Testis (tissue), 3 donors: ENCODE results near the gene HHATL. TPM values are rescaled to one million over a fixed set of nuclear protein-coding genes. Genes with fewer than 3 reads are reported as not detected.

Experiments used
- DNase-seq: peaks from one replicate; pipeline ENCODE4 v3.0.0-alpha.2; 2019
- H3K27ac ChIP-seq, 2 donors: fragments of 200-600 bp; sonication (generic); one replicate each; pipeline ENCODE4 v1.5.1; 2019
- H3K27me3 ChIP-seq: fragments of 200-600 bp; sonication (generic); one replicate; pipeline ENCODE4 v1.5.1; 2019
- H3K36me3 ChIP-seq: fragments of 200-600 bp; sonication (generic); one replicate; pipeline ENCODE4 v1.5.1; 2017; ENCODE audit warnings: low read depth; ENCODE audit errors: missing control alignments
- H3K4me1 ChIP-seq: fragments of 200-600 bp; sonication (generic); one replicate; pipeline ENCODE4 v1.5.1; 2019
- H3K4me3 ChIP-seq, 2 donors: fragments of 200-600 bp; sonication (generic); one replicate each; pipeline ENCODE4 v1.5.1; 2017 to 2019
- H3K9me3 ChIP-seq: fragments of 200-600 bp; sonication (generic); one replicate; pipeline ENCODE4 v1.5.1; 2017
- CTCF ChIP-seq, 3 experiments: fragments of 450-650 bp in 2 of 3; fragments of 200-600 bp in 1 of 3; sonication (generic) in 1 of 3; IDR thresholded peaks; one replicate each; pipeline ENCODE4 v1.5.1; 2016 to 2019; ENCODE audit warnings: antibody characterized with exemption in 3 of 3, mild to moderate bottlenecking in 2 of 3, moderate library complexity in 1 of 3
- POLR2A ChIP-seq: fragments of 450-650 bp; IDR thresholded peaks from one replicate; pipeline ENCODE4 v1.6.1; 2017; ENCODE audit warnings: antibody characterized with exemption, mild to moderate bottlenecking, moderate library complexity
- WGBS, 2 donors: methylation state at CpG; one replicate each; pipeline ENCODE4 v1.1.5; 2018; 5-methylcytosine and 5-hydroxymethylcytosine counted together
- intact Hi-C: fragments of 100-400 bp; cut with DNase I; formaldehyde crosslinking; loops from one replicate; pipeline ENCODE4 v1.15.1; 2023; ENCODE audit warnings: low total_unique reads
- polyA plus RNA-seq: library from polyadenylated mRNA; stranded (reverse); fragments of 350-450 nt; fragmentation: Illumina TruSeq; extraction: RNeasy Lipid Tissue Mini Kit (QIAGEN cat#74804); gene quantifications from one replicate; pipeline ENCODE4 v1.2.3, GENCODE V29; 2014; ENCODE audit warnings: low read depth, low replicate concordance; ENCODE audit not compliant: insufficient read depth
- total RNA-seq, 2 donors: library from RNA; depleted of rRNA; stranded (reverse); fragments of >200 nt; gene quantifications; one replicate each; pipeline ENCODE4 v1.2.3, GENCODE V29; 2016

Gene HHATL
- total and polyA plus RNA-seq, 3 donors from 2014 or later = 6.1 to 7.2 (median 6.4) TPM

GRCh38 chr3:42688487-42689420 is 13.8 kb downstream of the HHATL start:
- Histone ChIP-seq H3K4me1 (peaks cover 4% of the 10 kb centered on the region), H3K27me3 (no peaks in the 10 kb centered on the region), H3K4me3 (no peak overlapping the region), H3K27ac (no peak overlapping the region), H3K36me3 (no peaks in the 10 kb centered on the region), H3K9me3 (no peaks in the 10 kb centered on the region)
- TF ChIP-seq POLR2A (no peak), CTCF (IDR thresholded peaks at IDR 0.05) (no peak)
- WGBS, 2 donors = 91 to 94% methylated on average over 18 to 22 of the region's 22 CpGs
- DNase-seq = no peak
- intact Hi-C loops = no loop called here

- no peaks in the 10 kb centered on the region for H3K27me3 ChIP-seq
- TF ChIP-seq CTCF (IDR thresholded peaks at IDR 0.05) (no peak), POLR2A (no peak)
- intact Hi-C loops = no loop called here
- H3K4me1 ChIP-seq = peaks cover 4% of the 10 kb centered on the region
- H3K4me3 ChIP-seq = no peak overlapping the region
- no peak for DNase-seq
- 91 to 95% methylated on average over 12 to 15 of the region's 15 CpGs for WGBS, 2 donors
- H3K27ac ChIP-seq = no peak overlapping the region
- H3K9me3 ChIP-seq = no peaks in the 10 kb centered on the region
- H3K36me3 ChIP-seq = no peaks in the 10 kb centered on the region
Measured at GRCh38 chr3:42688016-42688415, 14.6 kb downstream of the HHATL start.

- TF ChIP-seq POLR2A (no peak), CTCF (IDR thresholded peaks at IDR 0.05) (no peak)
- no peak for DNase-seq
- intact Hi-C loops = no loop called here
- no peaks in the 10 kb centered on the region for H3K9me3 ChIP-seq
- peaks cover 4% of the 10 kb centered on the region for H3K4me1 ChIP-seq
- H3K36me3 ChIP-seq = no peaks in the 10 kb centered on the region
- H3K27ac ChIP-seq = no peak overlapping the region
- no peak overlapping the region for H3K4me3 ChIP-seq
- 81 to 88% methylated on average over 5 to 7 of the region's 7 CpGs for WGBS, 2 donors
- no peaks in the 10 kb centered on the region for H3K27me3 ChIP-seq
Measured at GRCh38 chr3:42686832-42687650, 15.6 kb downstream of the HHATL start.

GRCh38 chr3:42685891-42686820 is 16.4 kb downstream of the HHATL start:
- no peak for DNase-seq
- 24 to 56% methylated on average over 42 to 79 of the region's 80 CpGs for WGBS, 2 donors
- peak overlapping the region; percentile 25 to 36 for H3K4me3 ChIP-seq

More at GRCh38 chr3:42685891-42686820, 16.4 kb downstream of the HHATL start:
- Histone ChIP-seq H3K36me3 (no peaks in the 10 kb centered on the region), H3K27ac (no peak overlapping the region), H3K27me3 (no peaks in the 10 kb centered on the region), H3K4me1 (peaks cover 4% of the 10 kb centered on the region), H3K9me3 (no peaks in the 10 kb centered on the region)
- TF ChIP-seq POLR2A (no peak), CTCF (IDR thresholded peaks at IDR 0.05) (no peak)
- intact Hi-C loops = no loop called here
